C4-2B (cell line): ENCODE results near the gene RPL12.
"Not testable (repeated sequence)": the region's sequence is repeated elsewhere in the genome, so short reads cannot be mapped to it uniquely, and the experiment has no call there.

ENCODE experiments used
- CTCF ChIP-seq: fragments of 450-650 bp; conservative IDR thresholded peaks from 2 replicates; pipeline ENCODE4 v1.5.1; 2017; ENCODE audit warnings: mild to moderate bottlenecking
- ZFX ChIP-seq: fragments of 450-650 bp; IDR thresholded peaks from 2 replicates; pipeline ENCODE4 v1.6.1; 2017

GRCh38 chr9:127466407-127466917 lies 15.3 kb upstream of the RPL12 start:
- not testable (repeated sequence) for TF ChIP-seq CTCF, ZFX
